Activated naive CD4-positive, alpha-beta T cell treated with anti-CD3 and anti-CD28 coated beads, Interleukin-2, amount 50 U/mL, for 24 hours (primary cell): ENCODE data around the gene ZNRF1.

ENCODE experiments used
- H3K27ac Mint-ChIP-seq: one replicate; pipeline ENCODE4 v1.8.0; 2021; ENCODE audit warnings: mild to moderate bottlenecking, mixed read lengths
- H3K27me3 Mint-ChIP-seq: one replicate; pipeline ENCODE4 v1.8.0; 2021; ENCODE audit warnings: mixed read lengths
- H3K36me3 Mint-ChIP-seq: one replicate; pipeline ENCODE4 v1.8.0; 2021; ENCODE audit warnings: mixed read lengths
- H3K4me1 Mint-ChIP-seq: one replicate; pipeline ENCODE4 v1.8.0; 2021; ENCODE audit warnings: mixed read lengths
- H3K4me3 Mint-ChIP-seq: one replicate; pipeline ENCODE4 v1.8.0; 2021; ENCODE audit warnings: mild to moderate bottlenecking, mixed read lengths
- H3K9me3 Mint-ChIP-seq: one replicate; pipeline ENCODE4 v1.8.0; 2021; ENCODE audit warnings: mixed read lengths

The ZNRF1 gene

GRCh38 chr16:75029854-75030253 lies 31.0 kb downstream of the ZNRF1 start:
- no peak overlapping the region for H3K4me3 Mint-ChIP-seq
- no peaks in the 10 kb centered on the region for H3K36me3 Mint-ChIP-seq
- H3K4me1 Mint-ChIP-seq, result peaks cover 5% of the 10 kb centered on the region
- H3K9me3 Mint-ChIP-seq, result no peaks in the 10 kb centered on the region
- no peak overlapping the region for H3K27ac Mint-ChIP-seq
- H3K27me3 Mint-ChIP-seq, result no peaks in the 10 kb centered on the region

- Mint-ChIP-seq H3K27ac (no peak overlapping the region), H3K9me3 (peaks cover 2% of the 10 kb centered on the region), H3K27me3 (no peaks in the 10 kb centered on the region), H3K36me3 (peaks cover 2% of the 10 kb centered on the region), H3K4me3 (no peak overlapping the region), H3K4me1 (no peaks in the 10 kb centered on the region)
Measured at GRCh38 chr16:75032655-75033054, 33.8 kb downstream of the ZNRF1 start.

- H3K27me3 Mint-ChIP-seq, result no peaks in the 10 kb centered on the region
- H3K4me1 Mint-ChIP-seq, result peaks cover 7% of the 10 kb centered on the region
- no peak overlapping the region for H3K27ac Mint-ChIP-seq
Measured at GRCh38 chr16:75035410-75035968, 36.7 kb downstream of the ZNRF1 start.

GRCh38 chr16:75038036-75038858 lies 39.4 kb downstream of the ZNRF1 start:
- Mint-ChIP-seq H3K27me3 (no peaks in the 10 kb centered on the region), H3K9me3 (peaks cover 6% of the 10 kb centered on the region), H3K4me3 (no peak overlapping the region), H3K36me3 (peaks cover 4% of the 10 kb centered on the region), H3K27ac (no peak overlapping the region), H3K4me1 (peaks cover 14% of the 10 kb centered on the region)

More at GRCh38 chr16:75035410-75035968, 36.7 kb downstream of the ZNRF1 start:
- peaks cover 4% of the 10 kb centered on the region for H3K36me3 Mint-ChIP-seq
- H3K4me3 Mint-ChIP-seq, result no peak overlapping the region
- H3K9me3 Mint-ChIP-seq, result peaks cover 6% of the 10 kb centered on the region

GRCh38 chr16:75039941-75040340 lies 41.1 kb downstream of the ZNRF1 start:
- H3K4me1 Mint-ChIP-seq, result peaks cover 16% of the 10 kb centered on the region
- H3K27me3 Mint-ChIP-seq, result no peaks in the 10 kb centered on the region
- H3K4me3 Mint-ChIP-seq, result no peak overlapping the region
- no peak overlapping the region for H3K27ac Mint-ChIP-seq
- H3K36me3 Mint-ChIP-seq, result peaks cover 4% of the 10 kb centered on the region
- H3K9me3 Mint-ChIP-seq, result peaks cover 6% of the 10 kb centered on the region

- peaks cover 3% of the 10 kb centered on the region for H3K36me3 Mint-ChIP-seq
- no peak overlapping the region for H3K27ac Mint-ChIP-seq
- H3K9me3 Mint-ChIP-seq, result peaks cover 5% of the 10 kb centered on the region
- no peak overlapping the region for H3K4me3 Mint-ChIP-seq
- peaks cover 16% of the 10 kb centered on the region for H3K4me1 Mint-ChIP-seq
- H3K27me3 Mint-ChIP-seq, result no peaks in the 10 kb centered on the region
Measured at GRCh38 chr16:75042426-75043174, 43.8 kb downstream of the ZNRF1 start.

GRCh38 chr16:75043175-75043895 lies 44.5 kb downstream of the ZNRF1 start:
- H3K4me3 Mint-ChIP-seq, result no peak overlapping the region
- no peaks in the 10 kb centered on the region for H3K9me3 Mint-ChIP-seq
- H3K27ac Mint-ChIP-seq, result no peak overlapping the region
- H3K36me3 Mint-ChIP-seq, result no peaks in the 10 kb centered on the region
- H3K27me3 Mint-ChIP-seq, result no peaks in the 10 kb centered on the region
- H3K4me1 Mint-ChIP-seq, result peaks cover 16% of the 10 kb centered on the region

GRCh38 chr16:75044800-75045361 lies 46.1 kb downstream of the ZNRF1 start:
- Mint-ChIP-seq H3K4me3 (no peak overlapping the region), H3K9me3 (no peaks in the 10 kb centered on the region), H3K27me3 (no peaks in the 10 kb centered on the region), H3K36me3 (no peaks in the 10 kb centered on the region), H3K27ac (no peak overlapping the region), H3K4me1 (peaks cover 9% of the 10 kb centered on the region)

GRCh38 chr16:75045424-75045823 lies 46.6 kb downstream of the ZNRF1 start:
- H3K4me3 Mint-ChIP-seq, result no peak overlapping the region
- peaks cover 9% of the 10 kb centered on the region for H3K4me1 Mint-ChIP-seq
- H3K27me3 Mint-ChIP-seq, result no peaks in the 10 kb centered on the region
- H3K9me3 Mint-ChIP-seq, result no peaks in the 10 kb centered on the region
- H3K27ac Mint-ChIP-seq, result no peak overlapping the region
- H3K36me3 Mint-ChIP-seq, result no peaks in the 10 kb centered on the region

- Mint-ChIP-seq H3K27ac (no peak overlapping the region), H3K9me3 (no peaks in the 10 kb centered on the region), H3K4me3 (no peak overlapping the region), H3K36me3 (no peaks in the 10 kb centered on the region), H3K4me1 (peaks cover 5% of the 10 kb centered on the region), H3K27me3 (no peaks in the 10 kb centered on the region)
Measured at GRCh38 chr16:75048054-75048453, 49.2 kb downstream of the ZNRF1 start.

- H3K9me3 Mint-ChIP-seq, result no peaks in the 10 kb centered on the region
- no peak overlapping the region for H3K27ac Mint-ChIP-seq
- H3K27me3 Mint-ChIP-seq, result no peaks in the 10 kb centered on the region
- no peak overlapping the region for H3K4me3 Mint-ChIP-seq
- H3K4me1 Mint-ChIP-seq, result no peaks in the 10 kb centered on the region
- no peaks in the 10 kb centered on the region for H3K36me3 Mint-ChIP-seq
Measured at GRCh38 chr16:75048530-75048929, 49.7 kb downstream of the ZNRF1 start.

- H3K4me3 Mint-ChIP-seq, result no peak overlapping the region
- no peak overlapping the region for H3K27ac Mint-ChIP-seq
- H3K36me3 Mint-ChIP-seq, result no peaks in the 10 kb centered on the region
- no peaks in the 10 kb centered on the region for H3K4me1 Mint-ChIP-seq
- no peaks in the 10 kb centered on the region for H3K27me3 Mint-ChIP-seq
- no peaks in the 10 kb centered on the region for H3K9me3 Mint-ChIP-seq
Measured at GRCh38 chr16:75052481-75053202, 53.8 kb downstream of the ZNRF1 start.

GRCh38 chr16:75053791-75054555 lies 55.1 kb downstream of the ZNRF1 start:
- H3K36me3 Mint-ChIP-seq, result no peaks in the 10 kb centered on the region

GRCh38 chr16:75054556-75054947 lies 55.7 kb downstream of the ZNRF1 start:
- no peak overlapping the region for H3K4me3 Mint-ChIP-seq
- no peak overlapping the region for H3K27ac Mint-ChIP-seq
- H3K9me3 Mint-ChIP-seq, result no peaks in the 10 kb centered on the region
- H3K4me1 Mint-ChIP-seq, result no peaks in the 10 kb centered on the region
- no peaks in the 10 kb centered on the region for H3K36me3 Mint-ChIP-seq
- H3K27me3 Mint-ChIP-seq, result no peaks in the 10 kb centered on the region

More at GRCh38 chr16:75053791-75054555, 55.1 kb downstream of the ZNRF1 start:
- Mint-ChIP-seq H3K9me3 (no peaks in the 10 kb centered on the region), H3K4me3 (no peak overlapping the region), H3K27me3 (no peaks in the 10 kb centered on the region), H3K4me1 (no peaks in the 10 kb centered on the region), H3K27ac (no peak overlapping the region)
